NCI-H2107 treated with DMSO at 0.1 percent for 48 hours (cell line): ENCODE measurements around the gene MIOX.

Experiments
- DNase-seq: peaks from one replicate; lab custom pipeline; 2025; ENCODE audit not compliant: unreplicated experiment; lab: John Stamatoyannopoulos, UW

MIOX gene

GRCh38 chr22:50486561-50487289 lies at the start of gene MIOX:
MIOX (plus strand) TSS chr22:50486859; CDS start chr22:50486898, 39 bp downstream.
- DNase-seq, result no peak

GRCh38 chr22:50437511-50438304 lies 49.0 kb upstream of the MIOX start:
- no peak for DNase-seq

- DNase-seq, result no peak
Observed at GRCh38 chr22:50438305-50439275, 48.1 kb upstream of the MIOX start.

- no peak for DNase-seq
Observed at GRCh38 chr22:50439314-50439870, 47.3 kb upstream of the MIOX start.

GRCh38 chr22:50439871-50440331 lies 46.8 kb upstream of the MIOX start:
- DNase-seq, result no peak

GRCh38 chr22:50440544-50441249 lies 46.0 kb upstream of the MIOX start:
- DNase-seq, result no peak

GRCh38 chr22:50441428-50441993 lies 45.1 kb upstream of the MIOX start:
- DNase-seq, result no peak

- DNase-seq, result no peak
Observed at GRCh38 chr22:50443197-50443596, 43.5 kb upstream of the MIOX start.

- DNase-seq, result no peak
Observed at GRCh38 chr22:50443801-50444625, 42.6 kb upstream of the MIOX start.

GRCh38 chr22:50444663-50445062 lies 42.0 kb upstream of the MIOX start:
- no peak for DNase-seq

- DNase-seq, result no peak
Observed at GRCh38 chr22:50445071-50445879, 41.4 kb upstream of the MIOX start.

- no peak for DNase-seq
Observed at GRCh38 chr22:50445880-50446707, 40.6 kb upstream of the MIOX start.

GRCh38 chr22:50446708-50447575 lies 39.7 kb upstream of the MIOX start:
- no peak for DNase-seq

GRCh38 chr22:50447576-50448551 lies 38.8 kb upstream of the MIOX start:
- DNase-seq, result no peak

GRCh38 chr22:50452649-50453048 lies 34.0 kb upstream of the MIOX start:
- DNase-seq, result no peak
